ENCODE measurements around the gene ADAMTS18. TPM values are rescaled to one million over a fixed set of nuclear protein-coding genes. Genes with fewer than 3 reads are reported as not detected.

ADAMTS18 gene
- total RNA-seq, 4 donors from 2014 or later: 0.10 to 0.42 (median 0.16) TPM; not detected in 1

- peaks cover 7% of the 10 kb centered on the region for H3K4me1 ChIP-seq
- no peaks in the 10 kb centered on the region for H3K9me3 ChIP-seq
- H3K36me3 ChIP-seq: no peaks in the 10 kb centered on the region
- peak overlapping the region; percentile 35 for H3K4me3 ChIP-seq
- H3K27me3 ChIP-seq: peaks cover 65% of the 10 kb centered on the region
- WGBS: 6% methylated on average over 15 of the region's 17 CpGs
- TF ChIP-seq POLR2A (IDR thresholded peaks at IDR 0.05) (no peak), CTCF (IDR thresholded peaks at IDR 0.05) (no peak)
- no peak for DNase-seq (ENCODE audit: low spot score in 2 of 2)
- H3K27ac ChIP-seq: no peak overlapping the region
Observed at GRCh38 chr16:77434022-77434529, 758 bp downstream of the ADAMTS18 start.

GRCh38 chr16:77433146-77433545, 1.7 kb downstream of the ADAMTS18 start:
- no peak for DNase-seq (ENCODE audit: low spot score in 2 of 2)
- WGBS: 74% methylated on average over 4 of the region's 6 CpGs
- TF ChIP-seq EP300 (IDR thresholded peaks at IDR 0.05): no peak
- TF ChIP-seq CTCF (IDR thresholded peaks at IDR 0.05): no peak
- no peak for TF ChIP-seq POLR2AphosphoS5 (IDR thresholded peaks at IDR 0.05)
- no peak for TF ChIP-seq POLR2A (IDR thresholded peaks at IDR 0.05)
- Histone ChIP-seq H3K27me3 (peaks cover 65% of the 10 kb centered on the region), H3K9me3 (no peaks in the 10 kb centered on the region), H3K4me3 (no peak overlapping the region), H3K27ac (no peak overlapping the region), H3K4me1 (peaks cover 7% of the 10 kb centered on the region), H3K36me3 (no peaks in the 10 kb centered on the region)

- peaks cover 7% of the 10 kb centered on the region for H3K4me1 ChIP-seq
- no peaks in the 10 kb centered on the region for H3K9me3 ChIP-seq
- no peak overlapping the region for H3K4me3 ChIP-seq
- TF ChIP-seq CTCF (IDR thresholded peaks at IDR 0.05) (no peak), POLR2A (IDR thresholded peaks at IDR 0.05) (no peak), POLR2AphosphoS5 (IDR thresholded peaks at IDR 0.05) (no peak), EP300 (IDR thresholded peaks at IDR 0.05) (no peak)
- H3K36me3 ChIP-seq: no peaks in the 10 kb centered on the region
- peaks cover 62% of the 10 kb centered on the region for H3K27me3 ChIP-seq
- no peak overlapping the region for H3K27ac ChIP-seq
- DNase-seq (ENCODE audit: low spot score in 2 of 2): no peak
Observed at GRCh38 chr16:77432264-77432663, 2.6 kb downstream of the ADAMTS18 start.

DNA sequence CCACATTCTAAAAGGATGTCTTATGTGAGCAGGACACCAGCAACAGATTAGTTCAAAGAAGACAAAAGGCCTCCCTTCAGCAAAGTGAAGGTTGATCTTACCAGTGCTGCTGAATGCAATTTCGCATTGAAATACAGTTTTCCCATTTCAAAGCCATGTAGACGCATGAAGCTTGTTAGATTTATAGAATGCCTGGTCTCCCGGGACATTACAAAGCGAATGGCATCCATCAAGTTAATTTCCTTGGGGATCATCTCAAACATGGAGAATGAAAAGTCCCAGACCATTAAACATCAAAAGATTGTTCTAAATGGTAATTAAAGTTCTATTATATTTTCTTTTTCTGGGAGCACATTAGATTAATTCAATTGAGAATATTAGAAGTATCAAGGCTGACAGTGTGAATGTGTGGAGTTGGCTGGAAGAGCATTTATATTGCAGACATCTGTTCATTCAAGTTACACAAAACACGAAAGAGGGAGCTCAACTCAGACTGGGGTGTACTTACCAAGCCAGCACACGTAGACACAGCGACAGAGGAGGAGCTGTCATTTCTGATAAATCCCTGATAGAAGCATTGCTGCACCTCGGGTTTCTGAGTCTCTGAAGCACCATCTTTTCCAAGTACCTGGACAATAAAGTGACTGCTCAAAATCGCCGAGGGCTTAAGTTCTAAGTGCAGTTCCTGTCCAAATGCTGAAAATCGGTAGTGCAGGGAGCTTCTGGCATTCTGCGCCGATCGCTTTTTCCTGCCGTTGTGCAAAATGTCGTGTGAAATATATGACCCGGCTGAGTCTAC, 3.8 kb downstream of the ADAMTS18 start:
- no peak for DNase-seq (ENCODE audit: low spot score in 2 of 2)
- H3K4me3 ChIP-seq: no peak overlapping the region

More for the DNA sequence above, 3.8 kb downstream of the ADAMTS18 start:
- no peaks in the 10 kb centered on the region for H3K9me3 ChIP-seq
- H3K27me3 ChIP-seq: peaks cover 51% of the 10 kb centered on the region
- 40% methylated on average over 17 of the region's 17 CpGs for WGBS
- no peak overlapping the region for H3K27ac ChIP-seq
- H3K36me3 ChIP-seq: no peaks in the 10 kb centered on the region
- TF ChIP-seq POLR2A (IDR thresholded peaks at IDR 0.05) (no peak), EP300 (IDR thresholded peaks at IDR 0.05) (no peak), CTCF (IDR thresholded peaks at IDR 0.05) (no peak), POLR2AphosphoS5 (IDR thresholded peaks at IDR 0.05) (no peak)
- peaks cover 7% of the 10 kb centered on the region for H3K4me1 ChIP-seq

Data from suprapubic skin (tissue), 4 donors.